Pulmonary artery endothelial cell (primary cell): ENCODE data around the gene SH3BP5L. TPM values are rescaled to one million over a fixed set of nuclear protein-coding genes. Genes with fewer than 3 reads are reported as not detected.
"Not testable (repeated sequence)": the region's sequence is repeated elsewhere in the genome, so short reads cannot be mapped to it uniquely, and the experiment has no call there.

Experiments used
- DNase-seq: peaks from one replicate; pipeline ENCODE4 v3.0.0-alpha.2; 2011; ENCODE audit warnings: low read depth, low spot score
- total RNA-seq: library from RNA; depleted of rRNA; stranded (reverse); fragments of >200 nt; gene quantifications from 2 replicates; pipeline ENCODE4 v1.2.3, GENCODE V29; 2014

Gene SH3BP5L
- total RNA-seq, 1 donor from 2014 or later = 27.2 TPM

DNA sequence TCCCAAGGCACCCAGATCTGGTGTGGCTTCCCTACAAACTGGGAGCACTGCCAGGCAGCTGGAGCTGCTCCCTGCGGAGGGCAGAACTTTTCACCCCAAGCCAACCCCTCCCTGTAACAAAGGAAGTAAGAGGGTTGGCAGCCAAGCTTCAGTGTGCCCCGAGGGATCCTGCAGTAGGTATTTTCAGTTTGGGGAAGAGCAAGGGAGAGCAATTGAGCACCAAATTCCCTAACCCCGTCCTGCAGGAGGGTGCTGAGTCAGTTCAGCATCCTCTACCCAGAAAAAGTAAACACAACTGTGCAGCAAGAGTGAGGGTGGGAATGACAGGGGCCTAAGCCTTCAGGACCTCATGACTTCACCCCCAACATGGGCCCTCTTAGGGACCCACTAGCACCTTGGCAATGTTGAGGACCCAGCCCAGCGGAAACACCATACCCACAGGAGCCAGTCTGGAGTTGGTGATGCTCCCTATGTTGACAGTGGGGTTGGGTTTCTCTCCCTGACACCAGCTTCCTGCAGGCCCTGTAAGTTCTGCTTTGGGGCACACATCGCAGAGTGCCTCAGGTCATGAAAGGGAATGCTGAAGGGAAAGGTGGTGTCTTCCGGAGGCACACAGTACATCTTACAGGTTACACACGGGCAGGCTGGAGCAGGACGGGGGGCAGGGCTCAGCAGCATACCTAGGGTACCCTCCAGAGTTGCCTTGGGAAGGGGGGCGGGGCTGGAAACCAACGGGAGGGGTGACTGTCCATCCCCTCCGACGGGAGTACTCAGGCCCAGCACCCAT, 14.8 kb downstream of the SH3BP5L start:
- DNase-seq = no peak

DNA sequence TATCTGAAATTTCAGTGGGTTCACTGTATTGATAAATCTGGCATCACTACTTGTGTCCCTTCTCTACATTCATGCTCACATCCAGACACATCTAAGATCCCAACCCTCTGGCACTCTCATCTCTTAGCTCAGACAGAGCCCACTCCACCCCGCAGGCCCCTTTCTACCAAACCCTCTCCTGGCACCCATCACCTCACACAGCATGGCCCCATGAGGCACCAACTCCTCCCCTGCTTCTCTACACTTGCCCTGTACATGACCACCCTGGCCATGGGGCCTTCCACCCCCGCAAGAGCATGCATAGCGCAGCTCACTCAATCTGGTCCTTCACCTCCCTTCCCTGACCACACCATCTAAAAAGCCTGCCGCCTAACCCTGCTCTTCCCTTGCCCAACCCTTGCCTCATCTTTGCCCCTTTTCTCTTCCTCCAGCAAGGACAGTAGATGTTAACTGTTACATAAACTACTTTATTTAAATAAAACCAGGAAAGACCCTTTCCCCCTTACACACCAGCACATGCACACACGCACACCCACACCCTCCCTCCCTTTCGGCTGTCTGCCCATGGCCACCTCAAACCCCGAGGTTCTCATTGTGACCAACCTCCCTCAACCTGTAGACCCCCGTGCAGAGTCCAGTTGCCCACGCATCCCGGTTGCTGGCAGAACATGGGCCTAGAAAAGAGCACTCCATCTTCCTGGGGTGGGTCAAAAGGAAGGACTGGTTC, 15.6 kb downstream of the SH3BP5L start:
- DNase-seq = no peak

DNA sequence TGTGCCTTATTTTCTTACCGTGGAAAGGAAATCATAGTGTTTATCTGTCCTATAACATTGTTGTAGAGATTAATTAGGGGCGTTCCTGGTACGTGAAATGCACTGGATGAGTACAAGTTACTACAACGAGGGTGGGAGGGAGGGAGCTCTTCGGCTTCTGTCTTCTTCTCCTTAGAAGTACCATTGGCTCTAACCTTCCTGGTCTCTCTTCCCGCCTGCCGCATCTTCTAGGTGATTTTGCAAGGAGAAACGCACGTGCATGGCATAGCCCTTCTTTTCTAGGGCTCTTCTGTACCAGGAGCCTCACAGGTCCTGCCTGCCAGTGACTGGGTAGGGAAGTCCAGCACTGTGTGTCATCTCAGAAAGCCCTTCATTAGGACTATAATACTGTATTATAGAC, 16.8 kb downstream of the SH3BP5L start:
- no peak for DNase-seq

DNA sequence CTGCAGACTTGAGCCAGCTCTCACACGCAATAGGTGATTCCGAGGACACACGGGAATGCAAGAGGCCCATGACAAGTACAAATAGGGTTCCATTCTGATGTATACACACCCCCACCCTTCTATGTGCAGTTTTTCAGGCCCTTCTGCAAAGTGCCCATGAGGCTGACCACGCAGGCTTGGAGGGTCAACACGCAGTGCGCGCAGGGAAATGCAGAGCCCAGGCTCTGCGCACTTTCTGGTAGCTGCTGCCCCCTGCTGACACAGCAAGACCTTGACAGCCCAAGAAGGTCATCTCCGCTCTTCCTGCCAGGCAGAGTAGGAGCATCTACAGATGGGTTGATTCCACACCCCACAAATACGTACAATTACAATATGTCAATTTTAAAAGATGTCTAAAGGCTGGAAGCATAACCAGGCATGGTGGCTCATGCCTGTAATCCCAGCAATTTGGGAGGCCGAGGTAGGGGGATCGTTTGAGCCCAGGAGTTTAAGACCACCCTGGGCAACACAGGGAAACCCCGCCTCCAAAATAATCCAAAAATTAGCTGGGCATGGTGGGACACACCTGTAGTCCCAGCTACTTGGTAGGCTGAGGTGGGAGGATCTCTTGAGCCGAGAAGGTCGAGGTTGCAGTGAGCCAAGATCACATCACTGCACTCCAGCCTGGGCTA, 18.5 kb downstream of the SH3BP5L start:
- no peak for DNase-seq

DNA sequence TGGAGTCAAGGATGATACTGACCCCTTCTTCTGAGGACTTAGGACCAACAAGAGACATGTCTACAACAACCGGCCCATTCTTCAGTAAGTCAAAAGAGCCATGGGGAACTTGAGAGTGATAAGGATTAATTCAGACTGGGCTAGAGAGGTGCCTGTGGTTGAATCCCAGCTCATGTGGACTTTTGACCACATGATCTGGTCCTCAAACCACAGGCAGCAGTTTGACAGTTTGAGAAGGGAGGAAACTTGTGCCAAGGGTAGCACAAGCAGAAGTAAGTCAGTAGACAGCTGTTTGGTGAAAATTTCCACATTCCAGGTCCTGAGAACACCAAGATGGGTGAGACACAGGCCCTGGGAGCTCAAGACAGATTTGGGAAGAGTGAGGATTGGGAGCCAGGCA, 19.8 kb downstream of the SH3BP5L start:
- DNase-seq = no peak

DNA sequence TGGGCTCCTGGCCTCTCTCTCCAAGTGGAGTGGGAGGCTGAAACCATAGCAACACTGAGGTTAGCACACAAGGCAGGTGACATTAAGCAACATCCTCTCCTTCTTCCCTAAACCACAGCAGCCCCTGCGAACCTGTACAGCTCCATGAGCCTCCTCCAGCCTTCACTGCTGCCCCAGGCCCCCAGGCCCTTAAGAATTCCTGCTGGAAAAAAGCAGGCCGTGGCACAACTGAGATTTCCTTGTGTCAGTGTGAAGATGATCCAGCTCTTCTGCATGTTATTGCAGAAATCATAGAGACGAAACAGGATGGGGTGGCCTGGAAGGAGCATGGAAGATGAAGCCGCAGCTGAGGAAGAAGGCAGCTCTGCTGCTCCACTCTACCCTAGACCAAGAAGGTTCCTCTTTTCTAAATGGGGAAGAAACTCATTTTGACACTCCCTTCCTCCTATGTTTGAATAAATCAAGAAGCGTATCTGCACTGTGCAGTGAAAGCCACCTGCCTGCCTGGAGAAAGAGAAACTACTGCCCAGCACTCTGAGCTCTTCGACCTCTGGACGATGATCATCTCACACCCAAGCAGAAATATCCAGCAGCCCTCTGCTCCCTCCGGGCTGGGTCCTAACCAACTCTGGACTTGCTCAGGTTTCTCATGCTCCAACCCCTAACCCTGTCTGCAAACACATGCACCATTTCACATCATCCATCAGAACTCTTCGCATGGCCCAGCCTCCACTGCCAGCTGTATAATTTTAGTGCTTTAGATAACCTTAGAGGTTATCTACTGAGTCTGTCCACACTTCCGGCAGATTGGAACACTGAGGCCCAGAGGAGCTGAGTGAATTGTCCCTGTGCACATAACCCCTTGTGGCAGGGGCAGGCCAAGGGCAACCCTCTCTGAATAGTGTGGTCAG, 20.7 kb downstream of the SH3BP5L start:
- no peak for DNase-seq

DNA sequence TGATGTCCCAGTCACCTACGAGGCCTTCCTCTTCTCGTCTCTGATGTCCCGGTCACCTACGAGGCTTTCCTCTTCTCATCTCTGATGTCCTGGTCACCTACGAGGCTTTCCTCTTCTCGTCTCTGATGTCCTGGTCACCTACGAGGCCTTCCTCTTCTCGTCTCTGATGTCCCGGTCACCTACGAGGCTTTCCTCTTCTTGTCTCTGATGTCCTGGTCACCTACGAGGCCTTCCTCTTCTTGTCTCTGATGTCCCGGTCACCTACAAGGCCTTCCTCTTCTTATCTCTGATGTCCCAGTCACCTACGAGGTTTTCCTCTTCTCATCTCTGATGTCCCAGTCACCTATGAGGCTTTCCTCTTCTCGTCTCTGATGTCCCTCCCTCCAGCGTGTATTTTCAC, 22.2 kb downstream of the SH3BP5L start:
- not testable (repeated sequence) for DNase-seq

DNA sequence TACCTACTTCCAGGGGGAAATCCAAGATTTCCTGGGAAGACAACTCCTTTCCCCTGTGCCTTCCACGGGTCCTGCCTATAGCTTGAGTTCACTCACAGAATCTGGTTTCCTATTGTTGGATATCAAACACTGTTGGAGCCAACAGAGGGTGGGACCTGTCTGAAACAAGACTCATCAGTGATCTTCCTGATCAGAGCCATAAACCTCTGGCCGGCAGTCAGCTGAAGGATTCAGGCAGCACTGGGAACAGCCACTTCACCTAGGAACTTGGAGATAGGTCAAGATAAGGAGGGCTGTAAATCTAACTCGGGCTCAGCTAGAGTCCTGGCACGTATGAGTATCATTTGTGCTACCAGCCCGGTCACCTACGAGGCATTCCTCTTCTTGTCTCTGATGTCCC, 23.3 kb downstream of the SH3BP5L start:
- DNase-seq = no peak

DNA sequence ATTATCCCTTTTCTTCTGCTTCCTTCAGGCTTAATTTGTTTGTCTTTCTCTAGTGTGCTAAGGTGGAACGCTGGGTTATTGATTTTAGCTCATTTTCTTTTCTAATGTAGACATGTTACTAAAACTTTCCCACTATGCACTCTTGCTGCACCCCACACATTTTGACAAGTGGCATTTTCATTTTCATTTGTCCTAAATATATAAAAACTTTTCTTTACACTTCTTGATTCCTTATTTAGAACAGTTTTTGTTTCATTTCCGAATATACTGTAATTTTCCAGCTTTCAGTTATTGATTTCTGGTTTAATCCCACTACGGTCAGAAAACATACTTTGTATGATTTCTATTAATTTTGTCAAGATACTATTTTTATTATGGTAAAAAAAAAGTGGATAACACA, 25.3 kb downstream of the SH3BP5L start:
- no peak for DNase-seq

DNA sequence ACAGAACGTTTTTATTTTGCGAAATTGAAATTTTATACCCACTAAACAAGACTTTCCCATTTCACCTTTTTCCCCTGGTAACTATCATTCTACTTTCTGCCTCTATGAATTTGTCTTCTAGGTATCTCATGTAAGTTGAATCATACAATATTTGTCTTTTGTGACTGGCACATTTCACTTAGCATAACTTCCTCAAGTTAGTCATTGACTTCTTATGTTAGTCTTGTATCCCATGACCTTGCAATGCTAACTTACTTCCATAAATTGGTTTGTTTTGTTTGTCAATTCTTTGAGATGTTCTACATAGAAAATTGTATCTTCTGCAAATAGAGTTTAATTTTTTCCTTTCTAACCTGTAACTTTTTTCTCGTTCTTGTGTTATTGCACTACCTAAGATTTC, 26.9 kb downstream of the SH3BP5L start:
- no peak for DNase-seq

DNA sequence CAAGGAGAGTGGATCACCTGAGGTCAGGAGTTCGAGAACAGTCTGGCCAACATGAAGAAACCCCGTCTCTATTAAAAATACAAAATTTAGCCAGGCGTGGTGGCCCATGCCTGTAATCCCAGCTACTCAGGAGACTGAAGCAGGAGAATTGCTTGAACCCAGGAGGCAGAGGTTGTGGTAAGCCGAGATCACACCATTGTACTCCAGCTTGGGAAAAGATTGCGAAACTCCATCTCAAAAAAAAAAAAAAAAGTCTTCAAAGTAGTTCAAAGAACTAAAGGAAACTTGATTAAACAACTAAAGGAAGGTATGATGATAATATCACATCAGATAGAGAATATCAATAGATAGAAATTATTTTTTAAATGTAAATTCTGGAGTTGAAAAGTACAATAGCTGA, 31.1 kb downstream of the SH3BP5L start:
- DNase-seq = not testable (repeated sequence)

DNA sequence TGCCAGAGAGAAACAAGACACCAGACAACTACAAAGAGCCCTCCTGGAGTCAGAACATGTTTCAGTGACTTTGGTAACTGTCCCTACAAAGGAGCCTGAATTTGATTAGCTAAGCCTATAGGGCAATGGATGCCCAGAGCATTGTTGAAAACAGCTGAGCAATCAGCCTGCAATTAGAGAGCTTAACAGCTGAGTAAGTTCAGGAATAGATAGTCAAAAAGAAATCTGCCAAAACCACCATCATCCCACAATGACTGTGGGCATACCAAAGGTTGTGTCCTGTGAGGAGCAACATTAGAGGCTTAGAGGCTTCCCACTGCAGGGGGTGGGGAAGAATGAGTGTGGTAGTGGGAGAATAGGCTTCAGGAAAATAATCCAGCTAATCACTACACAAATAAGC, 32.1 kb downstream of the SH3BP5L start:
- no peak for DNase-seq

DNA sequence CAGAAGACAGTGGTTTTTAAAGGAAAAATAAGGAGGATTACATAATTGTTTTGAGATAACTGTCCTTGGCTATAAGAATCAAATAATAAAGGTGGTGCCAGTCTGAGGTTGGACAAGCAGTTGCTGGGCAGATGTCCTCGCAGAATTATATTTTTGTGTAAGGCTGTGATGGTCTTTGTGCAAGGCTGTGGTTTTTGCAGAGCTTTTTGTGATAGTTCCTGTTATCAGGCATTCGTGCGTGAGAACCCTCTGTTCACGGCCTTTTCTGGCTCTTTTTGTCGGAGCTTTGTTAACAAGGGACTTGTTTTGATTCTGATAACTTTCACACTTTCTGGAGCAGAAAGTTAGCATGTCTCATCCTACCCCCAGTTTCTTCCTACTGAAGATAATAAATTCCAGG, 33.4 kb downstream of the SH3BP5L start:
- no peak for DNase-seq

DNA sequence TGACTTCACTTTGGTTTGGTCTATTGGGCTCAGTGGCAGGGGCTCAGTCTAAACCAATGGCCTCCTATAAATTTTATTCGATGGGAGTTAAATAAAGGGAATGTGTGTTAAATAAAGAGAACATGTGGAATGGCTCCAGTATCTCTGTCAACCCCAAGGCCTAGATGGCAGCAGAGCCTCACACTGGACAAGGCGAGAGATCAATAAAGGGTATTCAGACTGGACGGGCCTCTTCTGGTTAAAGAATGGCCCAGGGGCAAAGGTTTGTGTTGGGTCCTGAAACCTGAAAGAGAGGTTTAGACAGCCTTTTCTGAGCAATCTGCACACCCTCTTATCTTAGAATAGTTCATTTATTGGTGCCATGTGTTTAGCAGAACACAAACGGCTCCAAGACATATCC, 34.7 kb downstream of the SH3BP5L start:
- no peak for DNase-seq

DNA sequence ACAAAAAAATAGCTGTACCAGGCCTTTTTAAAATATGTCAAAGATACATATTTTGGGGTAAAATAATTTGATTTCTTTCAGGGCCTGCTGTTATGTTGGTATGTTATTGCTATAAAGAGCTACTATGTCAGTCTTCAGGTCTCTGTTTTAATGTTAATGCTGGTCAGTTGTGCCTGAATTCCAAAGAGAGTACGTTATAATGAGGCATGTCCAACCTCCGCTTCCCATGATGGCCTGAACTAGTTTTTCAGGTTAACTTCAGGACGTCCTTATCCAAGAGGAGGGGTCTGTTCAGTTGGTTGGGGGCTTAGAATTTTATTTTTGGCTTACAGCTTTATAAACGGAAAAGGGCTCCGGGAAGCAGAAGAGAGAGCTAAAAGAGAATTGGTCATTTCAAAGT, 35.3 kb downstream of the SH3BP5L start:
- DNase-seq = no peak

DNA sequence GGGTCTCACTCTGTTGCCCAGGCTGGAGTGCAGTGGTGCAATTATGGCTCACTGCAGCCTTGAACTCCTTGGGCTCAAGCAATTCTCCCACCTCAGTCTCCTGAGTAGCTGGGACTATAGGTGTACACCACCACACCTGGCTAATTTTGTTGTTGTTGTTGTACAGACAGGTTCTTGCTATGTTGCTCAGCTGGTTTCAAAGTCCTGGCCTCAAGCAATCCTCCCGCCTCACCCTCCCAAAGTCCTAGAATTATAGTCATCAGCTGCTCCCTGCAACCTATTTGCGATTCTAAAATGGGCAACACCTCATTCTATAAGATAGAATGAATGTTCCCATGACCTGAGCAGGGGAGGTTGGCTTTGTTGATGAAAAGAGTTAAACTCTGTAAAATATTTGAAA, 36.4 kb downstream of the SH3BP5L start:
- not testable (repeated sequence) for DNase-seq

DNA sequence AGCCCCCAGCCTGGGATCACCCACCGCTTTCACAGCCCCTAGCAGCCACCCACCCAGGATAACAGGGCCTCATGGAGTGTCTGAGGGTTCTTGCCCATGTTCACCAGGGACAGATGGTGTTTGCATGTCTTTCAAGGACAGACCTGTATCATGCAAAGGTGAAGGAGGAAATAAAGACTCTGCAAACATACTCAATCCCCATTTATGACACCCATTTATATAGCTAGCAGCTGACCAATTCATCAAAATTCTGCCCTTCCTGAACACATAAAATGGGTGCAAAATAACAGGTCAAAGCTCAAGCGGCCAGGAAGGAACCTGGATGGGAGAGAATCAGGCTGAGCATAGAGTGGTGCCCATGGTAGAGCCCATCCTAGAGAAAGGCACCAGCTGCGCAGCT, 37.4 kb downstream of the SH3BP5L start:
- DNase-seq = no peak

DNA sequence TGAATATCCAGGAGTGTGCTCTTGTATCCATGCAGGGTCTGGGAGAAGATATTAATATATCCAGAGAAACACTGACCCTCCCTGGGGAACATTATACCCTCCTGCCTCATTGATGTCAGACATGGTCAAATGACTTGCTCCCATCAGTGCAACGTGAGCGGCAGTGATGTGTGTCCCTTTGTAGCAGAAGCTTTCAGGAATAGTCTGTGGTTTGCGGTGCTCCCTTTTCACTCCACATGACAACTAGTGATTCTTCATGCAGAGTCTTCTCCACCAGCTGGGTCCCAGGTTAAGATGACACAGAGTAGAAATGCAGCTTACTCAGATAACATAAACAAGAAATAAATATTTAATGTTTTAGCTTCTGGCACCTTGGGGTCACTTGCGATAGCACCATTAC, 38.3 kb downstream of the SH3BP5L start:
- DNase-seq = no peak

DNA sequence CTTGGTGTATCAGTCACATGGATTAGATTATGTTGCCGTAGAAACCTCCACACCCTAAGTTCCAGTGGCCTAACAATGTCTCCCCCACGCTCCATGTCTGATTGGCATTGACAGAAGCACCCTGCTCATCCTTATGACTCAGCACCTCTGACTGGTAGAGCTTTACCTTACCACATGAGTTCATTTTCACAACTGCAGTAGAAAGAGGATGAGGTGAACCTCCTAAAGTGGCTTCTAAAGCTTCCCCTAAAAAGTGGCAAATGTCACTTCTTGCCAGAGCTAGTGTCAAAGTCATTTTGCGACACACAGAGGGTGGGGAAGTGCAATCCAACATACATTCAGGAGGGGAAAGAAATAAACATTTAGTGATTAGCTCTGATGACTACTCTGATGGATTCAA, 39.6 kb downstream of the SH3BP5L start:
- no peak for DNase-seq

DNA sequence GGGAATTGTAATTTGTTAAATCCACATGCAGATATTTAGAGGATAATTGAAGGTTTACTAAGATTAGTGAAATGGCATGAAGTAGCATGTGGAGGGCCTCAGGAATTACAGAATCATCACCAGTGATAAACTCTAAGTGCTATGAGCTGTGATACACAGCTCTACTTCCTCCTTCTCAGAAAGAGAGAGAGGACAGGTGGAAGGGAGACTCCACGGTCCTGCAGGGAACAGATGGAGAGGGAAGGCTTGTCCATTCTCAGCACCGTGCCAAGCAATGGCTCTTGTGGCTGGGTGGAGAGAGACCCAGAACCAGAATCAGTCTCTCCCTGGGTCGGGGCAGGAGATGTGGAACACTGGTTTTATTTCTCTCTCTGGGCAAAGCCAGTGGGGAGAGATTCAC, 42.3 kb downstream of the SH3BP5L start:
- DNase-seq = no peak

DNA sequence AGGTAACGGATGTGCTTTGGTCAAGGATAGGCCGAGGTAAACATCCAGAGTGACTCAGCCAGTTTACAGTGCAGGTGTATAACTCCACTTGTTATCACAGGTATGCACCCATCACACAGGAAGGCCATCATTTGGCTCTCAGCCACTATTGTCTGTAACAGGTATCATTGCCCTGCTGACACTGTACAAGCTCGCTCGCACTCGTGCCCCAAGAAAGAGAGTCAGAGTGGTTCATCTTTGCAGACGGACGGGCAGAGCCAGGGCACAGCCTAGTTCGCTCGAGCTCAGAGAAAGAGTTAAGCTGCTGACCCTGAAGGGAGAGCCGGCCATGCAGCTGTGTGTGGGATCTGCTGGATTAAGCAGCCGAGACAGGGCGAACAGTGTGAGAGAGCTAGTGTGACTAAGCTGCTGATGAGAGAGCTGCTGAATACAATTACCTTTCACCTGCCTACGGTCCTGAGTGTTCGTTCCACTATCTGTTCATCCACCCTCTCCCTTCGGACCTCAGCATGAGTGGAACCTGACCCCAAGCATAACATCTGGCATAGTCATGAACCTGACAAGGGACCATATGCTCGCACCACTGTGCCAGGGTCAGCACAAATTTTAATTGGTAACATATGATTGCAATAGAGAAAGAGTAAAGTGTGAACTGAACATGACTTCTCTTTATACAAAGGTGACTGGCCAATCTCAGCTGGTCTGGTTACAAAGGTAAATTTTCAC, 43.1 kb downstream of the SH3BP5L start:
- no peak for DNase-seq
